Right atrium auricular region (tissue), 2 donors: ENCODE results near the gene MRPL36. TPM values are rescaled to one million over a fixed set of nuclear protein-coding genes. Genes with fewer than 3 reads are reported as not detected.

ENCODE experiments used
- DNase-seq: peaks from one replicate; pipeline ENCODE4 v3.0.0-alpha.2; 2019; ENCODE audit warnings: low spot score
- H3K27ac ChIP-seq, 2 donors: fragments of 200-600 bp; sonication (generic); 1 replicate in 1 of 2; 2 replicates in 1 of 2; pipeline ENCODE4 v1.5.1; 2016 to 2019
- H3K27me3 ChIP-seq, 2 donors: fragments of 200-600 bp; sonication (generic); one replicate each; pipeline versions ENCODE4 v1.5.1 to v1.6.0; 2017 to 2019
- H3K36me3 ChIP-seq: fragments of 200-600 bp; sonication (generic); one replicate; pipeline ENCODE4 v1.5.1; 2016
- H3K4me1 ChIP-seq, 2 donors: fragments of 200-600 bp; sonication (generic); one replicate each; pipeline versions ENCODE4 v1.5.1 to v1.6.0; 2017 to 2019
- H3K4me3 ChIP-seq, 2 donors: fragments of 200-600 bp; sonication (generic); 1 replicate in 1 of 2; 2 replicates in 1 of 2; pipeline ENCODE4 v1.5.1; 2017 to 2019; ENCODE audit warnings: mild to moderate bottlenecking in 1 of 2, moderate library complexity in 1 of 2
- H3K9me3 ChIP-seq, 2 donors: fragments of 200-600 bp; sonication (generic); one replicate each; pipeline ENCODE4 v1.5.1; 2019
- CTCF ChIP-seq, 2 donors: fragments of 200-600 bp; sonication (generic); IDR thresholded peaks; one replicate each; pipeline ENCODE4 v1.5.1; 2019; ENCODE audit warnings: antibody characterized with exemption in 2 of 2
- total RNA-seq, 2 donors: library from RNA; depleted of rRNA; stranded (reverse); fragments of >200 nt; gene quantifications; one replicate each; pipeline ENCODE4 v1.1.0, GENCODE V29; 2016

Gene MRPL36
- total RNA-seq, 2 donors from 2014 or later = 40.5 to 41.2 TPM

- no peak for DNase-seq
- no peaks in the 10 kb centered on the region for H3K27me3 ChIP-seq
- H3K27ac ChIP-seq = no peak overlapping the region
- H3K36me3 ChIP-seq = no peaks in the 10 kb centered on the region
- TF ChIP-seq CTCF (IDR thresholded peaks at IDR 0.05) = no peak
- no peaks in the 10 kb centered on the region for H3K4me1 ChIP-seq
- no peak overlapping the region for H3K4me3 ChIP-seq
- H3K9me3 ChIP-seq = no peaks in the 10 kb centered on the region
Measured at GRCh38 chr5:1785062-1785461, 14.6 kb downstream of the MRPL36 start.

- no peak for TF ChIP-seq CTCF (IDR thresholded peaks at IDR 0.05)
- no peak overlapping the region for H3K27ac ChIP-seq
- H3K4me1 ChIP-seq = no peaks in the 10 kb centered on the region
- H3K4me3 ChIP-seq = no peak overlapping the region
- H3K27me3 ChIP-seq = no peaks in the 10 kb centered on the region
- H3K36me3 ChIP-seq = no peaks in the 10 kb centered on the region
- DNase-seq = no peak
- no peaks in the 10 kb centered on the region for H3K9me3 ChIP-seq
Measured at GRCh38 chr5:1784197-1785050, 15.2 kb downstream of the MRPL36 start.

- H3K4me1 ChIP-seq = no peaks in the 10 kb centered on the region
- H3K4me3 ChIP-seq = no peak overlapping the region
- DNase-seq = no peak
- no peaks in the 10 kb centered on the region for H3K9me3 ChIP-seq
- no peaks in the 10 kb centered on the region for H3K36me3 ChIP-seq
- no peak overlapping the region for H3K27ac ChIP-seq
- TF ChIP-seq CTCF (IDR thresholded peaks at IDR 0.05) = no peak
- H3K27me3 ChIP-seq = no peaks in the 10 kb centered on the region
Measured at GRCh38 chr5:1783216-1783554, 16.5 kb downstream of the MRPL36 start.

- Histone ChIP-seq H3K27me3 (no peaks in the 10 kb centered on the region), H3K9me3 (no peaks in the 10 kb centered on the region), H3K4me3 (no peak overlapping the region), H3K27ac (no peak overlapping the region), H3K4me1 (no peaks in the 10 kb centered on the region), H3K36me3 (no peaks in the 10 kb centered on the region)
- DNase-seq = no peak
- no peak for TF ChIP-seq CTCF (IDR thresholded peaks at IDR 0.05)
Measured at GRCh38 chr5:1782385-1783215, 17.0 kb downstream of the MRPL36 start.

- no peak for DNase-seq
- no peak overlapping the region for H3K27ac ChIP-seq
- no peaks in the 10 kb centered on the region for H3K36me3 ChIP-seq
- H3K4me3 ChIP-seq = no peak overlapping the region
- no peaks in the 10 kb centered on the region for H3K27me3 ChIP-seq
- no peak for TF ChIP-seq CTCF (IDR thresholded peaks at IDR 0.05)
- no peaks in the 10 kb centered on the region for H3K4me1 ChIP-seq
- H3K9me3 ChIP-seq = no peaks in the 10 kb centered on the region
Measured at GRCh38 chr5:1781726-1782384, 17.8 kb downstream of the MRPL36 start.
